Transverse colon (tissue), 4 donors: ENCODE results near the gene WDFY3.

Experiments
- POLR2A ChIP-seq: fragments of 450-650 bp; IDR thresholded peaks from one replicate; pipeline ENCODE4 v1.6.1; 2016; ENCODE audit warnings: antibody characterized with exemption, mild to moderate bottlenecking, moderate library complexity
- POLR2AphosphoS5 ChIP-seq, 3 donors: sonication (generic); formaldehyde crosslinking; IDR thresholded peaks; one replicate each; pipeline ENCODE4 v1.6.1; 2016; ENCODE audit warnings: antibody characterized with exemption in 3 of 3
- TF ChIP-seq, protein P1 (sequence below), 5 experiments: fragments of 200-600 bp in 3 of 5; fragments of 450-650 bp in 2 of 5; sonication (generic) in 3 of 5; IDR thresholded peaks; 1 replicate in 2 of 5; 2 replicates in 3 of 5; pipeline ENCODE4 v1.5.1; 2016 to 2017; ENCODE audit warnings: antibody characterized with exemption in 5 of 5, inconsistent platforms in 3 of 5, mild to moderate bottlenecking in 2 of 5, moderate library complexity in 1 of 5

DNA sequence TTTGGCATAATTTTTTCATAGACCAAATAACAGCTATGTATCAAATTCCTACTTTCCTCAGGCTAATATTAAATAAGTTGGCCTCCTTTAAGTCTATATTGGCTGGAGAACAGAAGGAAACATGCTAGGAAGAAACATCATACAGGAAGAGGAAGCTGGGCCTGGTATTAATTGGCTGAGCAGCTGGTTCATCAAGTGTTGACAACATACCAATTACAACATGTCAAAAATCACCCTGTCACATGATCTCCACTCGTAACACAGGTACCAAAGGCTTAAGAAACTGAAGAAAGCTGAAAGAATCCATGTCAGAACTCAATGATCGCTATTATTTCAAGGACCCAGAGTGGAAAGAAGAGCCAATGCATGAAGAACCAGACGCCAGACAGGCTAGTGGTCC, 10.5 kb downstream of the WDFY3 start:
- TF ChIP-seq, protein P1, sequence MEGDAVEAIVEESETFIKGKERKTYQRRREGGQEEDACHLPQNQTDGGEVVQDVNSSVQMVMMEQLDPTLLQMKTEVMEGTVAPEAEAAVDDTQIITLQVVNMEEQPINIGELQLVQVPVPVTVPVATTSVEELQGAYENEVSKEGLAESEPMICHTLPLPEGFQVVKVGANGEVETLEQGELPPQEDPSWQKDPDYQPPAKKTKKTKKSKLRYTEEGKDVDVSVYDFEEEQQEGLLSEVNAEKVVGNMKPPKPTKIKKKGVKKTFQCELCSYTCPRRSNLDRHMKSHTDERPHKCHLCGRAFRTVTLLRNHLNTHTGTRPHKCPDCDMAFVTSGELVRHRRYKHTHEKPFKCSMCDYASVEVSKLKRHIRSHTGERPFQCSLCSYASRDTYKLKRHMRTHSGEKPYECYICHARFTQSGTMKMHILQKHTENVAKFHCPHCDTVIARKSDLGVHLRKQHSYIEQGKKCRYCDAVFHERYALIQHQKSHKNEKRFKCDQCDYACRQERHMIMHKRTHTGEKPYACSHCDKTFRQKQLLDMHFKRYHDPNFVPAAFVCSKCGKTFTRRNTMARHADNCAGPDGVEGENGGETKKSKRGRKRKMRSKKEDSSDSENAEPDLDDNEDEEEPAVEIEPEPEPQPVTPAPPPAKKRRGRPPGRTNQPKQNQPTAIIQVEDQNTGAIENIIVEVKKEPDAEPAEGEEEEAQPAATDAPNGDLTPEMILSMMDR (IDR thresholded peaks at IDR 0.05), result no peak
- TF ChIP-seq POLR2A (no peak), POLR2AphosphoS5 (IDR thresholded peaks at IDR 0.05) (no peak)
